Measurements from ENCODE around the gene IQCH.

GRCh38 chr15:67524235-67524634 lies 269.6 kb downstream of the IQCH start:
- no peak for TF ChIP-seq CTCF (IDR thresholded peaks at IDR 0.05)
- no peak for TF ChIP-seq POLR2AphosphoS5 (IDR thresholded peaks at IDR 0.05)
- no peak for TF ChIP-seq POLR2A (IDR thresholded peaks at IDR 0.05)
